HepG2 (cell line): ENCODE measurements around the gene BEAN1. TPM values are rescaled to one million over a fixed set of nuclear protein-coding genes. Genes with fewer than 3 reads are reported as not detected.

Experiments used
- ATAC-seq: fragments of 200-7000 bp; cut with Tn5 transposase; 3 replicates; pipeline ENCODE4 v1.9.1; 2020; ENCODE audit warnings: mild to moderate bottlenecking, moderate library complexity
- BruUV-seq: library from RNA; stranded (reverse); fragments of 400-500 nt; replicated peaks from 2 replicates; lab custom pipeline; 2021; lab: Mats Ljungman, UMichigan
- CTCF ChIA-PET: fragments of 300-600 bp; formaldehyde crosslinking; extraction: SDS; loops from one replicate; lab custom pipeline; 2021; ENCODE audit warnings: low total read pairs, inconsistent platforms, low intra/inter-chr PET ratio; lab: Yijun Ruan, JAX
- POLR2A ChIA-PET: fragments of 350-600 bp; sonication (Branson Sonifier 250); formaldehyde crosslinking; loops from one replicate; lab custom pipeline; 2020; ENCODE audit warnings: antibody characterized with exemption, inconsistent platforms; lab: Yijun Ruan, JAX
- DNase-seq: peaks from one replicate; pipeline ENCODE4 v3.0.0-alpha.2; 2015; ENCODE audit warnings: low spot score
- FAIRE-seq: peaks from 3 replicates; lab custom pipeline; 2011; peaks lifted over from hg19 to GRCh38; lab: Jason Lieb, UNC
- H2AFZ ChIP-seq: one replicate; pipeline ENCODE4 v1.6.1; 2011; ENCODE audit warnings: low read length, inconsistent platforms
- H3K27ac ChIP-seq: fragments of 300-600 bp; 3 replicates; pipeline ENCODE4 v1.8.0; 2011; ENCODE audit warnings: mixed run types, mild to moderate bottlenecking, mixed read lengths, low read length, inconsistent platforms; ENCODE audit not compliant: insufficient read depth; ENCODE audit errors: extremely low read length
- H3K27me3 ChIP-seq, 2 experiments: fragments of 200-600 bp in 1 of 2; 2 replicates in 1 of 2; 3 replicates in 1 of 2; pipeline versions ENCODE4 v1.6.0 to v1.8.0; 2011; ENCODE audit warnings: low read length in 2 of 2, mild to moderate bottlenecking in 2 of 2, moderate library complexity in 2 of 2, inconsistent platforms in 1 of 2; ENCODE audit not compliant: insufficient read depth in 2 of 2, control insufficient read depth in 1 of 2
- H3K36me3 ChIP-seq, 2 experiments: fragments of 200-600 bp in 1 of 2; replicated peaks in 1 of 2; 2 replicates in 1 of 2; 3 replicates in 1 of 2; pipeline versions ENCODE4 v1.5.1 to v1.8.0; 2011; ENCODE audit warnings: low read length in 2 of 2, inconsistent platforms in 1 of 2; ENCODE audit not compliant: insufficient read depth in 2 of 2, control insufficient read depth in 1 of 2
- H3K4me1 ChIP-seq: 2 replicates; pipeline ENCODE4 v1.5.1; 2012; ENCODE audit warnings: low read length, inconsistent platforms; ENCODE audit not compliant: insufficient read depth
- H3K4me2 ChIP-seq: 2 replicates; pipeline ENCODE4 v1.6.0; 2011; ENCODE audit warnings: low read depth, low read length, inconsistent platforms
- H3K4me3 ChIP-seq, 3 experiments: fragments of 200-600 bp in 1 of 3; sonication (generic), shearing (Covaris generic) in 1 of 3; replicated peaks in 1 of 3; 2 replicates each; pipeline ENCODE4 v1.5.1; 2011 to 2016; ENCODE audit warnings: low read length in 3 of 3, inconsistent platforms in 2 of 3, low read depth in 2 of 3, mild to moderate bottlenecking in 2 of 3, control low read depth in 1 of 3, mixed read lengths in 1 of 3; ENCODE audit not compliant: insufficient read depth in 1 of 3
- H3K79me2 ChIP-seq: one replicate; pipeline ENCODE4 v1.6.1; 2011; ENCODE audit warnings: low read length, inconsistent platforms; ENCODE audit not compliant: insufficient read depth
- H3K9ac ChIP-seq: 2 replicates; pipeline ENCODE4 v1.6.0; 2011; ENCODE audit warnings: mild to moderate bottlenecking, low read depth, low read length, inconsistent platforms; ENCODE audit not compliant: insufficient read depth
- H3K9me3 ChIP-seq: 2 replicates; pipeline ENCODE4 v1.5.1; 2012; ENCODE audit warnings: mild to moderate bottlenecking, low read length
- H4K20me1 ChIP-seq: 2 replicates; pipeline ENCODE4 v1.6.0; 2011; ENCODE audit warnings: inconsistent platforms, mild to moderate bottlenecking, low read length, moderate library complexity; ENCODE audit not compliant: insufficient read depth
- EZH2 ChIP-seq: conservative IDR thresholded peaks from 2 replicates; pipeline ENCODE4 v1.6.1; 2012; ENCODE audit warnings: mild to moderate bottlenecking, low read depth, low read length, moderate library complexity
- KDM5B ChIP-seq: sonication (generic); formaldehyde crosslinking; IDR thresholded peaks from 2 replicates; pipeline ENCODE4 v1.4.0; 2020; ENCODE audit warnings: missing genetic modification reagents, mild to moderate bottlenecking, borderline replicate concordance
- KLF12 ChIP-seq: sonication (generic); formaldehyde crosslinking; IDR thresholded peaks from 2 replicates; pipeline ENCODE4 v1.4.0; 2020; ENCODE audit warnings: missing genetic modification reagents, borderline replicate concordance
- ZBTB14 ChIP-seq: sonication (generic); formaldehyde crosslinking; IDR thresholded peaks from 2 replicates; pipeline ENCODE4 v1.4.0; 2020; ENCODE audit warnings: missing genetic modification reagents
- ZBTB46 ChIP-seq: sonication (generic); formaldehyde crosslinking; IDR thresholded peaks from 2 replicates; pipeline ENCODE4 v1.4.0; 2020; ENCODE audit warnings: mild to moderate bottlenecking, missing genetic modification reagents, borderline replicate concordance
- ZBTB49 ChIP-seq: sonication (generic); formaldehyde crosslinking; IDR thresholded peaks from 2 replicates; pipeline ENCODE4 v1.4.0; 2020; ENCODE audit warnings: missing genetic modification reagents, borderline replicate concordance
- ZNF142 ChIP-seq: sonication (generic); formaldehyde crosslinking; IDR thresholded peaks from 2 replicates; pipeline ENCODE4 v1.4.0; 2020; ENCODE audit warnings: missing genetic modification reagents
- ZNF292 ChIP-seq: sonication (generic); formaldehyde crosslinking; IDR thresholded peaks from 2 replicates; pipeline ENCODE4 v1.8.1; 2022; ENCODE audit warnings: mild to moderate bottlenecking, low read depth, missing genetic modification reagents, borderline replicate concordance
- ZNF326 ChIP-seq: sonication (generic); formaldehyde crosslinking; IDR thresholded peaks from 2 replicates; pipeline ENCODE4 v1.4.0; 2020; ENCODE audit warnings: missing genetic modification reagents, borderline replicate concordance
- ZNF496 ChIP-seq: sonication (generic); formaldehyde crosslinking; IDR thresholded peaks from 2 replicates; pipeline ENCODE4 v1.8.1; 2023; ENCODE audit warnings: mild to moderate bottlenecking, moderate library complexity, missing genetic modification reagents; ENCODE audit not compliant: insufficient replicate concordance
- ZNF792 ChIP-seq: IDR thresholded peaks from 2 replicates; pipeline ENCODE4 v1.6.1; 2016
- WGBS: methylation state at CpG from one replicate; pipeline ENCODE4 v1.1.6; 2017; ENCODE audit warnings: low lambda C conversion rate; 5-methylcytosine and 5-hydroxymethylcytosine counted together
- in situ Hi-C: cut with HindIII; loops from 2 replicates; pipeline ENCODE4 v1.10.0; 2017; ENCODE audit warnings: low pct_unique_long_range_greater_than_20kb; ENCODE audit not compliant: extremely low pct_ligation_motif_present
- intact Hi-C: fragments of 100-400 bp; cut with micrococcal nuclease; formaldehyde crosslinking; loops from one replicate; pipeline ENCODE4 v1.10.0; 2022; ENCODE audit not compliant: unreplicated experiment
- polyA plus RNA-seq, 8 experiments: library from polyadenylated mRNA; depleted of rRNA in 3 of 8; stranded (reverse) in 7 of 8; unstranded in 1 of 8; fragments of >200 nt; fragmentation: Illumina TruSeq in 4 of 8; extraction: Trizol in 4 of 8; gene quantifications; 2 replicates each; pipeline versions ENCODE4 v1.2.1 to v1.2.3, GENCODE V29; 2011 to 2016; ENCODE audit warnings: low read depth in 4 of 8, missing spikeins in 1 of 8, mixed read lengths in 1 of 8; ENCODE audit not compliant: insufficient read depth in 1 of 8
- total RNA-seq, 5 experiments: library from RNA; depleted of rRNA; stranded (reverse); fragments of >200 nt; fragmentation: Illumina TruSeq; extraction: Trizol; gene quantifications; 2 replicates each; pipeline ENCODE4 v1.2.3, GENCODE V29; 2016; ENCODE audit warnings: low read depth in 1 of 5

BEAN1 gene
- total and polyA plus RNA-seq, 2 of the 13 experiments (the other 11 are each of a cell fraction or from before 2014, with no cell fraction given) = 0.53 to 1.4 TPM

- Histone ChIP-seq H3K27ac (no peak overlapping the region), H2AFZ (no peak overlapping the region), H3K27me3 (peaks cover 0 to 24% of the 10 kb centered on the region in 2 experiments; a peak in 4 of 5 replicates), H4K20me1 (no peaks in the 10 kb centered on the region), H3K36me3 (no peaks in the 10 kb centered on the region), H3K4me1 (0 out of 2 replicates have a peak, but pooled peaks cover under 1% of the 10 kb centered on the region), H3K9me3 (no peaks in the 10 kb centered on the region), H3K4me2 (no peak overlapping the region), H3K9ac (no peak overlapping the region), H3K4me3 (no peak overlapping the region), H3K79me2 (no peaks in the 10 kb centered on the region)
- intact Hi-C loops (no loop called here), in situ Hi-C loops (no loop called here)
- BruUV-seq = no TSS peak
- 4% methylated on average over 1 of the region's 1 CpG for WGBS
- no peak for FAIRE-seq
- no peak for ATAC-seq
- no peak for DNase-seq
- TF ChIP-seq ZNF142 (CRISPR knock-in tag) (no peak), ZNF292 (CRISPR knock-in tag) (no peak), ZNF792 (no peak), ZBTB49 (CRISPR knock-in tag) (no peak), ZBTB14 (CRISPR knock-in tag) (no peak), ZNF496 (no peak), KLF12 (no peak), ZNF326 (no peak), KDM5B (CRISPR knock-in tag) (no peak), EZH2 (no peak), ZBTB46 (no peak)
- ChIA-PET POLR2A (no interaction called here), CTCF (no interaction called here)
Observed at GRCh38 chr16:66462912-66463311, 35.8 kb downstream of the BEAN1 start.
